ENCODE measurements around the gene DCDC2C.
"Not testable (repeated sequence)": the region's sequence is repeated elsewhere in the genome, so short reads cannot be mapped to it uniquely, and the experiment has no call there.

Gene DCDC2C, protein sequence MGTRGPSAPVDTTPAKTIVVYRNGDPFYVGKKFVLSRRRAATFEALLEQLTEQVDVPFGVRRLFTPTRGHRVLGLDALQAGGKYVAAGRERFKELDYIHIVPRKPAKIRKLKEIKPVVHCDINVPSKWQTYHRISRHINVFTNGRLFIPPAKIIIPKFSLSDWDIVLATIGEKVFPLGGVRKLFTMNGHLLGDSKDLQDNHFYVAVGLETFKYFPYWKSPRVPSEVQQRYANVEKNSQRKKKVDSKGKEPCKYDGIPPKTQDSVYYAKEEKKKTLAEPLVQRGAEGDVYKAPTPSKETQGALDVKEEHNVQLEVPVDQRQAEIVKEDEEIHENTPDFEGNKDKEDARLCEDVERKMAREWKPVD

DNA sequence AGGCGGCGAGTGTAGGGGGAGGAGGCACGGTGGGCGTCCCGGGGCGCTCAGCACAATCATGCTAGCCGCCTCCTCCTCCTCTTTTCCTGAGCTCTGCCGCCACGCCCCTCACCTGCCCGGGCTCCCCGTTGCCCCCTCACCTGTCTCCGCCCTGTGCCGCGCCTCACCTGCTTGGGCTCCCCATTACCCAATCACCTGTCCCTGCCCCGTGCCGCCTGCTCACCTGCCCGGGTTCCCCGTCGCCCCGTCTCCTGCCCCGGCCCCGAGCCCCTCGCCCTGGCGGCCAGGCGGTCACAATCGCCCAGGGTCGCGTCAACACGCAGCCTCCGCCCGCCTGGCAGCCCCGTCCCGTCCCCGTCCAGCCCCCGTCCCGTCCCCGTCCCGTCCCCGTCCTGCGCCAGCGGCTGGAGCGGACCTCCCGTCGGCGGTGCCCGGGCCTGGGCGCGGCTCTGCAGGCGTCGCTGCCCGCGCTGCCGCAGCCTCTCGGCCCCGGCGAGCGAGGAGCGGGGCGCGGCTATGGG lies at the start of gene DCDC2C:
DCDC2C (plus strand) TSS at position 340 of the 521 bp plus-strand sequence; CDS start at position 517, 177 bp downstream.
- DNase-seq (ENCODE audit: low spot score), result no peak

DNA sequence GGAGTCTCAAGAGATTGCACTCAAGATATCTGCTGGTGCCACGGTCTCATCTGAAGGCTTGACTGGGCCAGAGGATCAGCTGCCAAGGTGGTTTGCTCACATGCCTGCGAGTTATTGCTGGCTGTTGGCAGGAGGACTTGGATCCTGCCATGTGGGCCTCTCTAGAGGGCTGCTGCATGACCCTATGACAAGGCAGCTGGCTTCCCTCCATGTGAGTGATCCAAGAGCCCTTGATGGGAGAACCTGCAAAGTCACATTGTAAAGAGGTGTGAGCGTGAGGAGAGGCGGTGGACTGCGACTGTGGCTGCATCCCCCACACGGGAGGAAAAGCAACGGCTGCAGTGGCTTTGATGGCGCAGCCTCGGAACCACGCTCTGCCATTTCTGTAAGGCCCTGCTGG lies 49.4 kb upstream of the DCDC2C start:
- DNase-seq (ENCODE audit: low spot score), result no peak

DNA sequence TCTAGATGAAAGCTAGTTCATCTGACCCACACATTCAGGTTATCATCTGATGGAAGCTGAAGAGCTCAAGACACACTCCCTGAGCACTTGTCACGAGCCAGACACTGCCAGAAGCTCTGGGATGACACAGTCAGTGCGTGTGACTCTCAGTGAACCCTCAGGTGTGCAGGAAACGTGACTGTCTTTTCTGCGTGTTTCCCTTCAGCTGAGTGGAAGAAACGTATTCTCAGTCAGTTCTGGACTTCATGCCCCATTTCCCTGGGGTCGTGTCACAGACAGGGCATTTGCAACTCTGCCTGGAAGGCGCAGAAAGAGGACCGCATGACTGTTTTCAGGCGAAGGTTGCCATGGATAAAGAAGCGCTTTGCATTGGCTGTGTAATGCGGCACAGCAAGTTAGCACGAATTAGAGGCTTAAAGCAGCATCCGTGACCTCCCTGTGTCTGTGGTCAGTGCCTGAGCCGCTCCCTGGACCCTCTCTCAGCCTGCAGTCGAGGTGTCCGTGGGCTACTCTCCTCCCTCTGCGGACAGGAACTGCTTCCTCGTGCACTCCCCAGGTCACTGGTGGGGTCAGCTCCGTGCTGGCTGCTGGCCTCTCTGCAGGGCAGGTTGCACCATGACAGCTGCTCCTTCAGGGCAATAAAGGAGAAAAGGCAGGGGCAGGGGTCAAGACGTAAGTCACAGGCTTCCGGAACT lies 48.7 kb upstream of the DCDC2C start:
- DNase-seq (ENCODE audit: low spot score), result no peak

DNA sequence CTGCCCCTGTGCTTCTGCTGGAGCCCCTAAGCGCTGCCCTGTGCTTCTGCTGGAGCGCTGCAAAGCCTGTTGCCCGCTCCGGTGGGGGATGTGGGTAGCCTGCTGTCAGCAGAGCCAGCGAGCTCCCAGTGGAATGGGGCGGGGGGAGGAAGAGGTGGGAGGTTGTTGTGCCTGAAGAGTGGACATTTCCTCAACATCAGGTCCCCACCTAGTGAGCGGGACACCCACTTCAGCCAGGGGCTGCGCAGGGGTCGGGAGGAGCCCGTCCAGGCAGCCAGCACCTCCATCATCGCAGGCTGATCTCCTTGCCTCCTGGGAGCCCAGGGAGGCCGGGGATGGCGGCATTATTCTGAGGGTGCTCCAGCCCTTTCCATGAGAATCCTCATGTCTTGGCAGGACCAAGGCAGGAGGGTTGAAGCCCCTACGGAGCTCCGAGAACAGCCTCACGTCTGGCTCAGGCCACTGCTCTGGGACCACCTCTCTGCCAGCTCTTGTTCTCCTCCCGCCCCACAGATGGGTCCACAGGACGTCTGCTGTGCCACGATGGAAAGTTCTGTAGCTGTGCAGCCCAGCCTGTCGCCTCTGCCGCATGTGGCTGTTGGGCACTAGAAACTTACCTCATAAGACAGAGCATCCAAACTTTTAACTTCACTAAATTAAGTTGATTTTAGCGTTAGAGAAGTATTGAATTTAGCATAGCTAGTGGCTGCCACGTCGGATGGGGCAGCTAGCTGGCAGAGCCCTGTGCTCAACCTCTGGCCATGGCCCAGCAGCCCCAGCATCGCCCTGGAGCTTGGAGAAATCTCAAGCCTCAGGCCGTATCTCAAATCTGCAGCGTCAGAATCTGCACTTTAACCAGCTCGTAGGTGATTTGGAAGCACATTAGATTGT lies 47.3 kb upstream of the DCDC2C start:
- no peak for DNase-seq (ENCODE audit: low spot score)

DNA sequence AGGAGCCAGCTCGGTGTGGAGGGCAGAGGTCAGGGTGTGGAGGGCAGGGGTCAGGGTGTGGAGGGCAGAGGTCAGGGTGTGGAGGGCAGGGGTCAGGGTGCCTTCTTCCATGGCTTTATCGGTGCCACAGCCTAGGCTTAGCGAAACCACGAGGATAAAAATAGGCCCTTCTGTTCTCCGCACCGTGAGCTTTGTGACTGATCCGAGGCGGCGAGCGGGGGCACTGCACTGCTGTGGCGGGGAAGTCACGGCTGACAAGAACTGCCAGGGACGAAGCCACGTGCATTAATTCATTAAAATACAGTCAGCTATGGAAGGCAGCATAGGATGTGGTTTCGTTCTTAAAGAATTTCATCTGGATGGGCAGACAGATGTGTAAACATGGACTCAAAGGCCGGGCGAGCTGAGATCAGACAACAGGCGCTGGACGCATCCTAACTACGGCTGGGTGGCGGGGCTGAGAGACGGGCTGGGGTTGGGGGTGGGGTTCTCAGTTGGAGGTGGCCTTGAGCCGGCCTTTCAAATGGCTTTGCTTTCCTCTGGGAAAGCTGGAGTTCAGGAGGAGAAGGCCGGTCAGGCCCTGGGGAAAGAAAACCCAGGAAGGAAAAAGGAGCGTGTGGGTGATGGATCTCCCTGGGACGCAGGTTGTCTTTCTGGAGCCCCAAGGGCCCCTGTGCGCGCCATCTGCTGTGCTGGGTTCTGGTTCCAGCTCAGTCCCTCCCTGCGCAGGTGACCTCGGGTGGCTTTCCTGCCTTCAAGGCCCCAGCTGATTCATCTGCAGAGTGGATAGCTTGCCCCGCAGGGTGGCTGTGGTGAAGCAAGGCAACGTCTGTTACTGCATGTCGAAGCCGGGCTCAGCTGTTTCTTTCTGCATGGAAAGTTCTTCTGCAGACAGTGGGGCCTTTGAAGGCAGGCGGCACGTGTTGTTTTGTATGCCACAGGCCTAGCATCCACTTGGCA lies 46.3 kb upstream of the DCDC2C start:
- peak; percentile 50 for DNase-seq (ENCODE audit: low spot score)

DNA sequence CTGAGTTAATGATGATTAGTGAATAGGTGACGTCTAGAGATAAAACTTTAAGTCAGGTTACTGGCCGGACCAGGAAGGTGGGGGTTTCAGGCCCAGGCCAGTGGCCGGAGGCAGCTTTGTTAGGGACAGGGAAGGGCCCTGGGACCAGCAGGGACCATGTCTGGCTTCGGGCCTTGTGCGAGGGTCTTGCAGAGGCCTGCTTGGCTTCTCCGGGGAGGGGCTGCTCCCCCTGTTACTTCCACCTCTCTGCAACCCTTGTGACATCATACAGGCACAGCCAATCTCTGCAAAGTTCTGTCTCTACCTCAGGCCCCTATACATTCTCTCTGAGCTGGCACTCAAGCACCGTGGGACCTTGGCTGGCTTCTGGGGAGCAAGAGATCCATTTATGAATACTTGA lies 45.5 kb upstream of the DCDC2C start, which contains the start of gene ALLC:
ALLC (plus strand) TSS at position 320 of the 400 bp plus-strand sequence. CDS start 12,958 bp downstream, outside the sequence.
- no peak for DNase-seq (ENCODE audit: low spot score)

DNA sequence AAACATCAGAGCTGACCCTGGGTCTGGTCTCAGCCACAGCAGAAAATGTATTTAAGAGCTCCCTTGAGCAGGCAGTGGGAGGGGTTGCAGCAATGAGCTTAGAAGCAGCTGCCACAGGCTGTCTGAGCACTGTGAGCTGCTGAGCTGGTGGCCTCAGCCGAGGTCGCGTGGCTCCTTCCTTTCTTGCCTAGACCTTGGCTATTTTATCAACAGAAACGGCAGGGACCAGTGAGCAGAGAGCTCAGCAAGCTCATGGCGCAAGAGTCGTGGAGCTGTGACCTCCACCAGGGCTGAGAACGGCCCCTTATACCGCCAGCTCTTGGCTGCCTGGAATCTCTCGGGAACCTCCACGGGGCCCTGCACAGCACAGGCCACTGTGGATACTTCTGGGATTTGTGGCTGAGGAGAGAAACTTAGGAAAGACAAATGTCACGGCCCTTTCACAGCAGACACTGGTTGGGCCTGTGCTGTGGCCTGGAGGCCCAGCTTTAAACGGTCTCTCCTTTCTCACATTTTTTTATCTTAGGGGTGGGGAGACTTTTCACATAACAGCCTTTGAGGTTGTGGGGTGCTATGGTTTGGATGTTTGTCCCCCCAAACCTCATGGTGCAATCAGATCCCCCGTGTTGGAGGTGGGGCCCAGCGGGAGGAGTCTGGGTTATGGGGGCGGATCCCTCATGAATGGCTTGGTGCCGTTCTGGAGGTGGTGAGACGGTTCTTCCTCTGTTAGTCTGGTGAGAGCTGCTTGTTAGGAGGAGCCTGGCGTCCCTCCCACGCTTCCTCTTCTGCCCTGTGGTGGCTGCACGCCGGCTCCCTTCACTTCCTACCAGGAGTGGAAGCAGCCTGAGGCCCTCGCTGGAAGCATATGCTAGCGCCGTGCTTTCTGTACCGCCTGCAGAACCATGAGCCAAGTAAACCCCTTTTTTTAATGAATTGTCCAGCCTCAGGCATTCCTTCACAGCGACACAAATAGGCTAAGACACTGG lies 43.6 kb upstream of the DCDC2C start:
- no peak for DNase-seq (ENCODE audit: low spot score)

DNA sequence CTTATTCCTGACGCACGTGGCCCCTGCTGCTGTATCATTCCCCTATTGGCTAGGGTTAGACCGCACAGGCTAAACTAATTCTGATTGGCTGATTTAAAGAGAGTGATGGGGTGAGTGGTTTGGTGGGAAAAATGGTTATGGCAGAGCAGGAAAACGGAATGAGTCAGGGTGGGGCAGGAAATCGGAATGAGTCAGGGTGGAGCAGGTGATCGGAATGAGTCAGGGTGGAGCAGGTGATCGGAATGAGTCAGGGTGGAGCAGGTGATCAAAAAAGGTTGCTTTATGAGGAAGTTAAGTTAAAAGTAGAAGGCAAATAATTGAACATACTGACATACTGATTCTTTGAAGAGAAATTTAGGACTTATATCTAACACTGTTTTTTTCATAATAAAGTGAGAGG lies 42.7 kb upstream of the DCDC2C start:
- not testable (repeated sequence) for DNase-seq (ENCODE audit: low spot score)

DNA sequence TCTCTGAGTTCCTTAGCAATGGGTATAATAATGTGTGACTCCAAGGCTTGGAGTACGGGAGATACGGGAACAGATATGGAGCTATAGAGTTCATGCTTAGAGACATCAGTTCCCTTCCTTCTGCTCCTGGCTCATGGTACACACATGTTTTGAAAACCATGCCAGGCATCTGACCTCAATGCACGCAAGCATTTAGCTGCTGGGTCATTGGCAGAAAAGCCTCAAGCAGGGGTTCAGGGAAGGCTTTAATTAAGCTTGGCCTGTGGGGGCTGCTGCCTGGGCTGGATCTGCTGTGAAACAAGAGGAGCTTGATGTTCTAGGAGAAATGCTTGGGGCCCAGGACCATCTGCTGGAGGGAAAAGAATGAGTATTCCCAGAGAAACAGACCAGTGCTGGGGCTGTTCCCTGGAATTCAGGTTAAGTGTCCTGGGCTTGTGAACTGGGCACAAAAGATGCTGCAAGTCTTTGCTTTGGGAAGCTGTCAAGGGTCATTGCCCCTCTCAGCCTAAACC lies 42.2 kb upstream of the DCDC2C start:
- no peak for DNase-seq (ENCODE audit: low spot score)

DNA sequence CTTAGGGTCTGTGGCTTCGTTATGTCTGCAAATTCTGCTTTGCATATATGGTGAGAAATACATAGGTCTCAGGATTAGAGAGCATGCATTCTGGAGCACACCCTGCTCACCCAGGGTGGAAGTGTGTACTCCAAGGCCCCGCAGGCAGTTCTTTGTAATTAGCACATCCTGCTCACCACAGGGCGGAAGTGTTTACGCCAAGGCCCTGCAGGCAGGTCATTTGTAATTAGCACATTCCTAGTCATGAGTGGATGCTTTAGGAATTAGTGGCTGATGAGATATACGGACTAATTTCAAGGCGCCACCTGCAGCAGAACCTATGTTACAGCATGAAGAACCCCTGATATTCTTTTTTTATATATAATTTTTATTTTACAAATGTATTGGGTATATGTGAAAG lies 41.1 kb upstream of the DCDC2C start:
- DNase-seq (ENCODE audit: low spot score), result no peak

DNA sequence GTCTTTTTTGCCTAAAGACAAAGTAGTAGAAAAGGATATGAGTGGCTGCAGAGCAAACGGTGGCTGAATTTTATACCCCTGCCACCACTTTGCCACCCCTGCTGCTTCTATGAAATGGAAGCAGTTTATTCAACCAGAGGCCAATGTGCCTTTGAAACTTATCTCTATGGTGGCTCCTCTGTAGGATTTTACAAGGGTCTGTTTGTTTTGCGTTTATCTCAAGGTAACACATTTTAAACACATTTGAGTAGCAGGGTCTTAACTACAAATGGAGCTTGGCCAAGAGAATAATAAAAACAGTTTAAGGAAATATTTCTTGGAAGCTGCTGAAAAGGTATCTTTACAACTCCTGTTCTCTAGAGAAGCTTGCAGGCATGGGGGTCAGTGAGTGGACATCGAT lies 39.3 kb upstream of the DCDC2C start:
- no peak for DNase-seq (ENCODE audit: low spot score)

DNA sequence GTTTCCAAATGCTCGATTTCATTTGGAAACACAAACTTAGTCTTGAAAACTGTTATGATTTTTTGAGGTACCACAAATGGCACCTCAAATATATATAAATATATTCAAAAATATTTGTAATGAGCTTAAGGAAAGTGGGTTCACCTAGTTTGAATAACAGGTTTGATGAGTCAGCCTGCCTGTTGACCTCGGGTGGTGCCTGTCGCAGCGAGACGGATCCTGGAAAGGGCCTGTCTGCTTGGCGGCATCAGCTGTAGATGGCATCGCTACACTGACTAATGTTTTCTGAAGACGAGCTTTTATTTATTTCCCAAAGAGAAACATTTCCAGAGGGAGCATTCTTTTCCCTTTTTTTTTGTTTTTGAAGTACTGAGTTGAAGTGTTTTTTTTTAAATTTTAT lies 38.5 kb upstream of the DCDC2C start:
- DNase-seq (ENCODE audit: low spot score), result no peak

DNA sequence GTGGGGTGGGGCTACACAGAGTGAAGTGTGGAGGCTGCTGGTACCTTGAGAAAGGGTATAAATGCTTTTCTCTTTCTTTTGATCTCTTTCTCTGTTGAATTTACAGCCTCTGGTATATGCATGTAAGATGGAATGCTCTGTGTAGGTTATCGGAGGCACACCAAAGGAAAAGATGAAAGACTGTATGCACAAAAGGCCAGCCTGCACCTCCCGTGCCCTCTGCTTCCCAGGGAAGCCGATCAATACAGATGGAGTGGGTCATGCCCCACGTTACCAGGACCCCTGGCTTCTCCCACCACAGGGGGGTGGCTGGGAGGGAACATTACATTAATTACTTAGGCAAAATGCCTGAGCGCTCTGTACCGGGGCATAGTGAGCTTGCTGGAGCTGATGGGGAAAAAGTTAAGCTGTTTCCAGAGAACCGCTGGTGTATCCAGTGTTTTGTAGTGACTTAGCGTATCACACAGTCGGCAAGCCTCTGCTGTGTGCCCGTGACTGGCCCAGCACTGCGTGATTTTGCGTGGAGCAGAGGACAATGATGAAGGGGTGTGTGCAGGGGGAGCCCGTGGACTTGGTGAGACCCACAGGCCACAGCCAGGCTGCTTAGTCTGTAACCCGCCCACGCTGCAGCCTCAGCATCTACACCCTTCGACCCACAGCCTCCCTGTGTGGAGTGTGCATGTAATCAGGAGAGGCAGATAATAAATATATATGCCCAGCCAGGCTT lies 37.3 kb upstream of the DCDC2C start:
- DNase-seq (ENCODE audit: low spot score), result no peak

DNA sequence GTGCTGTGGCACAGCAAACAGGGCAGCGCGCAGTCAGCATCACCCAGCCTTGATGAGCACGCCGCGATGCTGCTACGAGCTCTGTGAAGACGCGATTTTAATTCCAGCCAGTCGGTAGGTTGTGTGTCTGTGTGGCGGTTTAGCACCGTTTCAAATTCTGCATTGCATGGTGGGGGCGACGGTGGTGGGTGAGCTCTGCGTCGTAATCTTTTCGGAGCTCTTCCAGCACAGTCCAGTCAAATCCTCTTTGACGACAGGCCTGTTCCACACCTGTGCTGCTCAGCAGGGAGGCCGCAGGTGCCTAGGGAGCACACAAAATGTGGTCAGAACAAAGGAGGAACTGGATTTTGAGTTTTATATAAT lies 36.8 kb upstream of the DCDC2C start:
- no peak for DNase-seq (ENCODE audit: low spot score)

DNA sequence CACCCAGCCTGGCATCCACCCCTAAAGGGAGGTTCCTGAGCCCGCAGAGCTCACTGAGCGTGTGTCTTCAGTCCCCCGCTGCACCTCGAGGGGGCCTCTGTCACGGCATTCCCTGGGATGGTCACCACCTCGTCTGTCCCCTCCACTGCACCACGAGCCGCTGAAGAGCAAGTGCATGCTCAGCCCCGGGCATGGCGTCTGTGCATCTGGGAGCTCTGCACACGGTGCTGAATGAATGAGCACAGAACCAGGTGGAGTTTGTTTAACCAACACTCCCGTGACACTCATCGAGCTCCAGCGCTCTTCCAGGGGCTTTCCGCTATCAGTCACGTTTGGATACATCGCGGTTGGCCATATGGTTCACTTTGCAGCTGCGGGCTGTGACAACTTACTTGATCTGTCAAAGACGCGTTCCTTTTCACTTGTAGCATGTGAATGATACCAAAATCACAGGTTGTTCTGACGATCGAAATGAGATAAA lies 36.2 kb upstream of the DCDC2C start:
- DNase-seq (ENCODE audit: low spot score), result no peak

DNA sequence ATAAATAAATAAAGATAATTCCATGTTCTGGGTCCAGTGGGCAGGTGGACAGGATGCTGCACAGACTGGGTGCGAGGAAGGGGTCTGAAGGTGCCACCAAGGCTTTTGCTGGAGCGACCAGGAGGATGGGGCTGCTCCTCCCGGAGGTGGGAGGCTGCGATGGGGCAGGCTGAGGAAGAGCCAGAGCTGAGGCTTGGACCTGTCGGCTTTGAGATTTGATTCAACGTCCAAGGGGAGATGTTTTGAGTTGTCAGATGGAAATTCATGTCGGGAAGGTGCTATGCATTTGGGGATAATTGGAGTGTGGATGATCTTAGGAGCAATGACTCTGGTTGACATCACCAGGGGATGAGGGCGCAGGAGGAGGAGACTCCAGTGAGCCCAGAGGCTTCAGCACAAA lies 33.7 kb upstream of the DCDC2C start:
- no peak for DNase-seq (ENCODE audit: low spot score)

DNA sequence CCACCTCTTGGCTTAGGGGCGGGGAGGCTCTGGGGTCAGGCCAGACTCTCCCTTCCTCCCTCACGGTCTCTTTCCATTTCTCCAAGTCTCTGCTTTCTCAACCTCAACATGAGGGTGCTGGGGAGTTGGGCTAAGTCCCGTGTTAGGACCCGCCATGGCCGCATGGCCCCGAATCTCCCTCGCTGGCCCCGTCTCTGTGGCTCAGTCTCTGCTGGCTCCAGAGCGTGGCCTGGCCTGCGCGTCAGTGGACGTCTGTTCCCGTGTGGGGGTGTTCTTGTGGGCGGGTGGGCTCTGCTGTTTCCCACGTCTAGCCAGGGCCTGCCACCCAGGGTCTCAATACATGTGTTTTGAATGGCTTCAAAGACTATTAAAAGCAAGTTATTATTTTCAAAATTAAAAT lies 33.0 kb upstream of the DCDC2C start:
- no peak for DNase-seq (ENCODE audit: low spot score)

DNA sequence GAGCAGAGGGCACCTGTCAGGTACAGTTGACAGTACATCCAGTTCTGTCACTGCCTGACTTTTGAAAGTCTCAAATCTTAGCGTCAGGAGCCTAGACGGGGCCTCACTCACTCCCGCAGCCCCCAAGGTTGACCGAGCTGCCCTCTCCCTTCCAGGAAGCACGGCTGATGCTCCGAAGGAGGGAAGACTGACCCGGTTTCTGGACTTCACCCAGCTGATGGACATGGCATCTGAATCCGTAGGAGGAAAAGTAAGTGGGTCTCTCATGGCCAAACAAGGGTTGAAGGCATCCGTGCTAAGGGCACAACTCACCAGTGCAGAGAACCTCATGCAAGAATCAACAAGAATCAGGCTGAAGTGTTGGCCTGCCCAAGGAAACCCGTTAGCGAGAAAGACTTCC lies 32.4 kb upstream of the DCDC2C start:
- no peak for DNase-seq (ENCODE audit: low spot score)

Data from globus pallidus (tissue), 1 donor.